HCT116 (cell line): ENCODE results near the gene TADA2B. TPM values are rescaled to one million over a fixed set of nuclear protein-coding genes. Genes with fewer than 3 reads are reported as not detected.

Experiments used
- ATAC-seq: fragments of 200-7000 bp; cut with Tn5 transposase; 2 replicates; pipeline ENCODE4 v1.9.1; 2020; ENCODE audit warnings: mild to moderate bottlenecking, moderate library complexity
- BruUV-seq: library from RNA; stranded (reverse); fragments of 400-500 nt; replicated peaks from 2 replicates; lab custom pipeline; 2021; lab: Mats Ljungman, UMichigan
- CTCF ChIA-PET: fragments of 300-600 bp; sonication (Branson Sonifier 250); formaldehyde crosslinking; loops from one replicate; lab custom pipeline; 2021; ENCODE audit warnings: antibody characterized with exemption; lab: Charles Lee
- POLR2A ChIA-PET: fragments of 300-600, 350-600 bp; sonication (Branson Sonifier 250); formaldehyde crosslinking; loops from one replicate; lab custom pipeline; 2021; ENCODE audit warnings: antibody characterized with exemption; lab: Charles Lee
- RAD21 ChIA-PET, 2 experiments: fragments of 300-600 bp; sonication (Branson Sonifier 250); formaldehyde crosslinking; loops; one replicate each; lab custom pipeline; 2023; ENCODE audit warnings: low total read pairs in 2 of 2; ENCODE audit not compliant: uncharacterized antibody in 2 of 2, unreplicated experiment in 2 of 2, low non-redundant PET in 1 of 2; lab: Charles Lee
- DNase-seq: peaks from one replicate; pipeline ENCODE4 v3.0.0-alpha.2; 2010; ENCODE audit warnings: low read depth, low spot score
- H2AFZ ChIP-seq: fragments of 200-600 bp; shearing (Covaris generic), sonication (generic); 2 replicates; pipeline ENCODE4 v1.6.1; 2017; ENCODE audit warnings: low read depth, mixed run types, mixed read lengths, antibody characterized with exemption, low read length; ENCODE audit not compliant: poor library complexity, severe bottlenecking
- H3K27ac ChIP-seq: 2 replicates; pipeline ENCODE4 v1.5.1; 2012; ENCODE audit warnings: low read depth, low read length
- H3K27me3 ChIP-seq: fragments of 200-600 bp; sonication (generic); 2 replicates; pipeline ENCODE4 v1.6.1; 2016; ENCODE audit warnings: mixed run types, low read length, mixed read lengths; ENCODE audit not compliant: insufficient read depth
- H3K36me3 ChIP-seq, 2 experiments: fragments of 200-500 bp in 1 of 2; fragments of 200-600 bp in 1 of 2; sonication (Bioruptor generic) in 1 of 2; sonication (generic) in 1 of 2; 2 replicates each; pipeline versions ENCODE4 v1.5.1 to v1.6.1; 2014 to 2016; ENCODE audit warnings: low read length in 2 of 2, inconsistent platforms in 1 of 2, mixed read lengths in 1 of 2, mixed run types in 1 of 2; ENCODE audit not compliant: insufficient read depth in 2 of 2, control insufficient read depth in 1 of 2
- H3K4me1 ChIP-seq, 2 experiments: fragments of 200-600 bp in 1 of 2; sonication (generic) in 1 of 2; 2 replicates each; pipeline versions ENCODE4 v1.5.1 to v1.6.1; 2012 to 2017; ENCODE audit warnings: low read length in 2 of 2, inconsistent platforms in 1 of 2, mild to moderate bottlenecking in 1 of 2, mixed read lengths in 1 of 2, mixed run types in 1 of 2, moderate library complexity in 1 of 2; ENCODE audit not compliant: insufficient read depth in 2 of 2, control insufficient read depth in 1 of 2
- H3K4me2 ChIP-seq: fragments of 200-600 bp; sonication (generic); 2 replicates; pipeline ENCODE4 v1.6.1; 2017; ENCODE audit warnings: mixed run types, low read length, mixed read lengths
- H3K4me3 ChIP-seq, 2 experiments: fragments of 200-600 bp in 1 of 2; sonication (generic) in 1 of 2; replicated peaks in 1 of 2; 2 replicates each; pipeline ENCODE4 v1.5.1; 2011 to 2016; ENCODE audit warnings: low read length in 2 of 2, control low read depth in 1 of 2, low read depth in 1 of 2, mild to moderate bottlenecking in 1 of 2, mixed read lengths in 1 of 2, mixed run types in 1 of 2
- H3K79me2 ChIP-seq: fragments of 200-600 bp; sonication (generic); 2 replicates; pipeline ENCODE4 v1.6.1; 2017; ENCODE audit warnings: mild to moderate bottlenecking, mixed run types, low read length, moderate library complexity, mixed read lengths; ENCODE audit not compliant: insufficient read depth
- H3K9ac ChIP-seq: fragments of 200-600 bp; sonication (generic); 2 replicates; pipeline ENCODE4 v1.6.1; 2016; ENCODE audit warnings: low read length, mixed read lengths
- H3K9me2 ChIP-seq: fragments of 200-600 bp; sonication (generic), shearing (Covaris generic); 2 replicates; pipeline ENCODE4 v1.6.1; 2017; ENCODE audit warnings: mixed run types, mild to moderate bottlenecking, moderate library complexity; ENCODE audit not compliant: insufficient read depth
- H3K9me3 ChIP-seq, 2 experiments: fragments of 200-500 bp in 1 of 2; fragments of 200-600 bp in 1 of 2; sonication (Bioruptor generic) in 1 of 2; sonication (generic) in 1 of 2; 2 replicates each; pipeline ENCODE4 v1.6.1; 2014 to 2017; ENCODE audit warnings: low read length in 2 of 2, mixed read lengths in 2 of 2, inconsistent platforms in 1 of 2, low read depth in 1 of 2, mild to moderate bottlenecking in 1 of 2, mixed run types in 1 of 2, moderate library complexity in 1 of 2; ENCODE audit not compliant: control insufficient read depth in 1 of 2, insufficient read depth in 1 of 2
- H4K20me1 ChIP-seq: fragments of 200-600 bp; sonication (generic), shearing (Covaris generic); 2 replicates; pipeline ENCODE4 v1.6.1; 2017; ENCODE audit warnings: mixed run types, mild to moderate bottlenecking, moderate library complexity; ENCODE audit not compliant: insufficient read depth
- ATF3 ChIP-seq: IDR thresholded peaks from 2 replicates; pipeline ENCODE4 v1.6.1; 2012
- CBX3 ChIP-seq: IDR thresholded peaks from 2 replicates; pipeline ENCODE4 v1.6.1; 2012; ENCODE audit warnings: low read depth
- CEBPB ChIP-seq: IDR thresholded peaks from 2 replicates; pipeline ENCODE4 v1.6.1; 2012; ENCODE audit warnings: low read depth
- EGR1 ChIP-seq: IDR thresholded peaks from 2 replicates; pipeline ENCODE4 v1.6.1; 2012; ENCODE audit warnings: low read depth
- ELF1 ChIP-seq: IDR thresholded peaks from 2 replicates; pipeline ENCODE4 v1.6.1; 2012; ENCODE audit warnings: low read depth, borderline replicate concordance
- EZH2 ChIP-seq: fragments of 200-600 bp; sonication (generic); IDR thresholded peaks from 2 replicates; pipeline ENCODE4 v1.6.1; 2017; ENCODE audit warnings: antibody characterized with exemption, mixed run types
- EZH2phosphoT487 ChIP-seq: fragments of 200-600 bp; IDR thresholded peaks from 2 replicates; pipeline ENCODE4 v1.6.1; 2018; ENCODE audit warnings: antibody characterized with exemption, borderline replicate concordance
- FOSL1 ChIP-seq: IDR thresholded peaks from 2 replicates; pipeline ENCODE4 v1.6.1; 2012; ENCODE audit warnings: low read depth
- JUND ChIP-seq: IDR thresholded peaks from 2 replicates; pipeline ENCODE4 v1.6.1; 2012
- POLR2A ChIP-seq: IDR thresholded peaks from 2 replicates; pipeline ENCODE4 v1.7.0; 2011; ENCODE audit warnings: borderline replicate concordance; ENCODE audit not compliant: insufficient read depth, insufficient read length; ENCODE audit errors: extremely low read depth
- POLR2AphosphoS5 ChIP-seq: IDR thresholded peaks from 2 replicates; pipeline ENCODE4 v1.6.1; 2011; ENCODE audit warnings: mild to moderate bottlenecking, low read depth, low read length, moderate library complexity
- SP1 ChIP-seq: IDR thresholded peaks from 2 replicates; pipeline ENCODE4 v1.6.1; 2012; ENCODE audit warnings: low read depth
- YY1 ChIP-seq: IDR thresholded peaks from 2 replicates; pipeline ENCODE4 v1.6.1; 2011; ENCODE audit warnings: low read length, low read depth, moderate library complexity, mild to moderate bottlenecking; ENCODE audit not compliant: insufficient replicate concordance; ENCODE audit errors: extremely low read depth
- ZBTB33 ChIP-seq: IDR thresholded peaks from 2 replicates; pipeline ENCODE4 v1.6.1; 2011; ENCODE audit warnings: mild to moderate bottlenecking, low read length, moderate library complexity; ENCODE audit not compliant: insufficient replicate concordance; ENCODE audit errors: extremely low read depth
- ZFX ChIP-seq: fragments of 450-650 bp; IDR thresholded peaks from 2 replicates; pipeline ENCODE4 v1.6.1; 2017
- ZNF274 ChIP-seq: fragments of 200-500 bp; sonication (Bioruptor generic); IDR thresholded peaks from 2 replicates; pipeline ENCODE4 v1.6.1; 2014; ENCODE audit warnings: mild to moderate bottlenecking, low read depth, low read length, inconsistent platforms
- intact Hi-C: fragments of 100-400 bp; cut with micrococcal nuclease; formaldehyde crosslinking; loops from 2 replicates; pipeline ENCODE4 v1.10.0; 2022
- total RNA-seq: library from RNA; stranded (reverse); gene quantifications from one replicate; pipeline ENCODE4 v1.2.1, GENCODE V29; 2021; ENCODE audit not compliant: unreplicated experiment

The TADA2B gene
- total RNA-seq, 1 experiment from 2014 or later: 13.4 TPM

- H3K4me2 ChIP-seq: peak within 1 kb of the TSS; percentile 97
- no TSS peak for BruUV-seq
- POLR2A ChIA-PET: interaction anchor here (0.7 to 1.6 kb wide), 6 partner anchors 11 to 394 kb away, joined by 3 to 7 read pairs (median 4); partner anchors contain the start of gene TADA2B
- TF ChIP-seq JUND (no peak), EZH2 (no peak), ELF1 (no peak), EZH2phosphoT487 (no peak), CBX3 (no peak), ATF3 (no peak), YY1 (peak; percentile 86), POLR2AphosphoS5 (peak; percentile 97), CEBPB (no peak), SP1 (no peak), POLR2A (peak; percentile 96), ZNF274 (no peak), EGR1 (no peak), ZBTB33 (no peak), ZFX (peak; percentile 92; the same call in 1 of the 2 replicates), FOSL1 (no peak)
- H3K36me3 ChIP-seq: peaks cover 16 to 25% of the 10 kb centered on the region in 2 experiments; a peak in 3 of 4 replicates
- H3K9ac ChIP-seq: peak within 1 kb of the TSS; percentile 94
- H2AFZ ChIP-seq: no peak within 1 kb of the TSS
- H3K4me3 ChIP-seq: peak within 1 kb of the TSS; percentile 91 to 93
- H3K9me3 ChIP-seq: no peaks in the 10 kb centered on the region
- RAD21 ChIA-PET: interaction anchor here in 1 of 2 experiments (0.6 kb wide), 1 partner anchor 137 kb away, joined by 3 read pairs; no protein-coding TSS in a partner anchor
- H4K20me1 ChIP-seq: no peaks in the 10 kb centered on the region
- DNase-seq (peak; percentile 98), ATAC-seq (peak; percentile 88)
- intact Hi-C loops: loop anchor here (1.0 kb wide), 1 partner anchor 80 kb away; no protein-coding TSS in a partner anchor
- CTCF ChIA-PET: interaction anchor here (0.8 to 1.9 kb wide), 5 partner anchors 9 to 194 kb away, joined by 3 to 7 read pairs (median 4); a partner anchor contains a TSS
- H3K9me2 ChIP-seq: no peaks in the 10 kb centered on the region
- peak within 1 kb of the TSS; percentile 78 for H3K27ac ChIP-seq
- peaks cover 11 to 28% of the 10 kb centered on the region in 2 experiments; a peak in 3 of 4 replicates for H3K4me1 ChIP-seq
- H3K27me3 ChIP-seq: no peaks in the 10 kb centered on the region
- peaks cover 52% of the 10 kb centered on the region for H3K79me2 ChIP-seq
Observed at GRCh38 chr4:7067452-7068278, 24.5 kb downstream of the TADA2B start, which contains the start of gene GRPEL1. Gene GRPEL1, minus strand, starts transcription at chr4:7068064. Its CDS starts 32 bp downstream, at chr4:7068032.
